HL-60 (cell line): Measurements from ENCODE around the gene UBE2E3.

Source experiments
- CTCF ChIP-seq: IDR thresholded peaks from one replicate; pipeline ENCODE4 v1.5.1; 2011; ENCODE audit warnings: low read length, control low read depth, inconsistent platforms; ENCODE audit not compliant: insufficient read depth
- POLR2AphosphoS5 ChIP-seq: IDR thresholded peaks from 2 replicates; pipeline ENCODE4 v1.6.1; 2012; ENCODE audit warnings: low read depth

GRCh38 chr2:181074457-181074856 is 94.1 kb downstream of the UBE2E3 start:
- TF ChIP-seq CTCF (no peak), POLR2AphosphoS5 (no peak)
